OCI-LY7 (cell line): ENCODE results near the gene OLFML2B. TPM values are rescaled to one million over a fixed set of nuclear protein-coding genes. Genes with fewer than 3 reads are reported as not detected.

Source experiments
- BruUV-seq: library from RNA; stranded (reverse); fragments of 400-500 nt; replicated peaks from 2 replicates; lab custom pipeline; 2021; lab: Mats Ljungman, UMichigan
- CTCF ChIA-PET: fragments of 300-600 bp; sonication (Branson Sonifier 250); formaldehyde crosslinking; loops from one replicate; lab custom pipeline; 2022; ENCODE audit warnings: antibody characterized with exemption; ENCODE audit not compliant: unreplicated experiment; lab: Charles Lee
- POLR2A ChIA-PET: fragments of 300-600 bp; sonication (Branson Sonifier 250); formaldehyde crosslinking; loops from one replicate; lab custom pipeline; 2022; ENCODE audit warnings: antibody characterized with exemption; lab: Charles Lee
- DNase-seq: peaks from one replicate; pipeline ENCODE4 v3.0.0-alpha.2; 2015; ENCODE audit warnings: low spot score
- H2AFZ ChIP-seq: fragments of 200-600 bp; sonication (generic), shearing (Covaris generic); 2 replicates; pipeline ENCODE4 v1.6.1; 2014; ENCODE audit warnings: mild to moderate bottlenecking, antibody characterized with exemption, low read length, moderate library complexity
- H3K27ac ChIP-seq: fragments of 200-600 bp; sonication (generic); 2 replicates; pipeline ENCODE4 v1.5.1; 2014; ENCODE audit warnings: mixed run types, low read depth, mild to moderate bottlenecking, moderate library complexity, low read length, inconsistent platforms; ENCODE audit not compliant: poor library complexity, severe bottlenecking
- H3K36me3 ChIP-seq: fragments of 200-600 bp; sonication (generic); 2 replicates; pipeline ENCODE4 v1.6.1; 2014; ENCODE audit warnings: mild to moderate bottlenecking, antibody characterized with exemption, low read length, moderate library complexity, mixed read lengths; ENCODE audit not compliant: insufficient read depth
- H3K4me1 ChIP-seq: fragments of 200-600 bp; sonication (generic); 2 replicates; pipeline ENCODE4 v1.5.1; 2014; ENCODE audit warnings: mild to moderate bottlenecking, low read length; ENCODE audit not compliant: insufficient read depth, poor library complexity, severe bottlenecking
- H3K4me2 ChIP-seq: fragments of 200-600 bp; sonication (generic); 2 replicates; pipeline ENCODE4 v1.6.1; 2014; ENCODE audit warnings: mild to moderate bottlenecking, low read length
- H3K4me3 ChIP-seq: fragments of 200-600 bp; sonication (generic); 2 replicates; pipeline ENCODE4 v1.5.1; 2014; ENCODE audit warnings: mild to moderate bottlenecking, low read depth, low read length; ENCODE audit not compliant: poor library complexity, severe bottlenecking
- H3K79me2 ChIP-seq: fragments of 200-600 bp; sonication (generic); 2 replicates; pipeline ENCODE4 v1.6.1; 2016; ENCODE audit warnings: low read depth, mild to moderate bottlenecking, low read length, moderate library complexity, mixed read lengths; ENCODE audit not compliant: insufficient read depth
- H3K9me2 ChIP-seq: fragments of 200-600 bp; sonication (generic); 2 replicates; pipeline ENCODE4 v1.6.1; 2016; ENCODE audit warnings: mild to moderate bottlenecking, low read length, mixed read lengths; ENCODE audit not compliant: insufficient read depth
- H3K9me3 ChIP-seq: fragments of 200-600 bp; sonication (generic); 2 replicates; pipeline ENCODE4 v1.6.1; 2014; ENCODE audit warnings: mild to moderate bottlenecking, mixed run types, low read length, mixed read lengths
- H4K20me1 ChIP-seq: fragments of 200-600 bp; sonication (generic); 2 replicates; pipeline ENCODE4 v1.6.1; 2014; ENCODE audit warnings: mild to moderate bottlenecking, antibody characterized with exemption, low read length, moderate library complexity, mixed read lengths; ENCODE audit not compliant: insufficient read depth
- CTCF ChIP-seq: fragments of 200-600 bp; sonication (generic); conservative IDR thresholded peaks from 2 replicates; pipeline ENCODE4 v1.5.1; 2014; ENCODE audit warnings: mild to moderate bottlenecking, antibody characterized with exemption, low read length, moderate library complexity, mixed read lengths
- EZH2phosphoT487 ChIP-seq: fragments of 200-600 bp; sonication (generic); IDR thresholded peaks from 2 replicates; pipeline ENCODE4 v1.6.1; 2018; ENCODE audit warnings: low read depth, borderline replicate concordance, mild to moderate bottlenecking, mixed run types, antibody characterized with exemption, low read length, moderate library complexity, mixed read lengths
- intact Hi-C: fragments of 100-400 bp; cut with micrococcal nuclease; formaldehyde crosslinking; loops from one replicate; pipeline ENCODE4 v1.10.0; 2022; ENCODE audit not compliant: unreplicated experiment
- total RNA-seq, 2 experiments: library from RNA; depleted of rRNA in 1 of 2; stranded (reverse); fragments of >200 nt in 1 of 2; shearing (Covaris generic) in 1 of 2; gene quantifications; 2 replicates each; pipeline ENCODE4 v1.2.3, GENCODE V29; 2014 to 2022

The OLFML2B gene
- total RNA-seq, 2 experiments from 2014 or later = not detected

- Histone ChIP-seq H3K36me3 (peaks cover 11% of the 10 kb centered on the region; the same call in 1 of the 2 replicates), H3K9me2 (no peaks in the 10 kb centered on the region), H3K9me3 (no peaks in the 10 kb centered on the region), H3K4me1 (no peaks in the 10 kb centered on the region), H2AFZ (no peak overlapping the region), H3K4me3 (no peak overlapping the region), H4K20me1 (no peaks in the 10 kb centered on the region), H3K27ac (no peak overlapping the region), H3K4me2 (no peak overlapping the region), H3K79me2 (no peaks in the 10 kb centered on the region)
- no TSS peak for BruUV-seq
- DNase-seq = no peak
- intact Hi-C loops = no loop called here
- ChIA-PET POLR2A (interaction anchor here (1.5 kb wide), 1 partner anchor 10 kb away, joined by 4 read pairs; no protein-coding TSS in a partner anchor), CTCF (no interaction called here)
- no peak for TF ChIP-seq EZH2phosphoT487
These were observed 68.1 kb downstream of the OLFML2B start for GRCh38 chr1:161955606-161956005.

DNA sequence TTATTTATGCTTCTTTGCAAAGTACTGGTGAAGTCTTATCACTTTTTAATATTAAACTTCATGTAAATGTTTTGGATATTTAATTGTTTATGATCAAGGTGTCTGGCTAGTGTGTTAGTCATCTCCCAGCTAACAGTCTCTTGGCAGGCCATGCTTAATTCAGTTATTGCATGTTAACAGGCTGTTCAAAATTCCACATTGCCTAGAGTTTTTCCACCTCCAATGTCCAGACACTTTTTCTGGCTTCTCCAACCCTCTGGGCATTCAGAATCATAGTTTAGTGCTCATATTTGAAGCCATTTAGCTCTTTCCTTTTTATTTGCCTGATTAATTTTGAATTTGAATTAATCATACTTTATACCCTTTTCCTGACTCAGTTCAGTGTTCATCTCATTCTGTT, 69.2 kb downstream of the OLFML2B start:
- Histone ChIP-seq H3K4me2 (no peak overlapping the region), H3K9me3 (no peaks in the 10 kb centered on the region), H3K79me2 (no peaks in the 10 kb centered on the region), H3K27ac (no peak overlapping the region), H3K4me1 (no peaks in the 10 kb centered on the region), H2AFZ (no peak overlapping the region), H4K20me1 (no peaks in the 10 kb centered on the region), H3K4me3 (no peak overlapping the region), H3K9me2 (no peaks in the 10 kb centered on the region), H3K36me3 (peaks cover 11% of the 10 kb centered on the region; the same call in 1 of the 2 replicates)
- BruUV-seq = no TSS peak
- intact Hi-C loops = no loop called here
- ChIA-PET CTCF (no interaction called here), POLR2A (interaction anchor here (0.6 to 0.7 kb wide), 2 partner anchors 147 to 480 kb away, joined by 3 to 8 read pairs; no protein-coding TSS in a partner anchor)
- no peak for DNase-seq
- TF ChIP-seq EZH2phosphoT487 (no peak), CTCF (no peak)

DNA sequence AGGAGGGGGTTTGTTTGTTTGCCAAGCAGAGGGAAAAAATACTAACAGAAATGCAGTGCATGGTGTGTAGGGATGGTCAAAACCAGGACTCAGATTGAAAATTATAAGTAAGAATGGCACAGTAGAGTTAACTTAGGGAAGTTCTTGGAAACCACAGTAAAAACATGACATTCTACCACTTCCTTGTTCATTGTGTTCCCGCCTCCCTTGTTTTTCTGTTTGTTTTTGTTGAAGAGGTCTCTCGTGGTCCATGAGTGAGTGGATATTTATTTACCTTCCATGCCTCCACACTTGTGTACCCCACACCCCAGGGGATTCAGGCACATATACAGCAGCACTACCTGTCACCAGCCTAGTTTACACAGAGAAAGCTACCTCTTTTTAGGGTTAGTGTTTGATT, 69.6 kb downstream of the OLFML2B start:
- POLR2A ChIA-PET = interaction anchor here (0.7 kb wide), 1 partner anchor 480 kb away, joined by 3 read pairs; no protein-coding TSS in a partner anchor
- intact Hi-C loops = no loop called here
- CTCF ChIA-PET = no interaction called here
- Histone ChIP-seq H3K9me2 (no peaks in the 10 kb centered on the region), H3K36me3 (peaks cover 10% of the 10 kb centered on the region; the same call in 1 of the 2 replicates), H3K4me1 (no peaks in the 10 kb centered on the region), H3K27ac (no peak overlapping the region), H2AFZ (no peak overlapping the region), H3K9me3 (no peaks in the 10 kb centered on the region), H3K4me2 (no peak overlapping the region), H3K4me3 (no peak overlapping the region), H4K20me1 (no peaks in the 10 kb centered on the region), H3K79me2 (no peaks in the 10 kb centered on the region)
- TF ChIP-seq EZH2phosphoT487 = no peak
- TF ChIP-seq CTCF = no peak
- no TSS peak for BruUV-seq
- no peak for DNase-seq
